ENCODE measurements around the gene CPZ. TPM values are rescaled to one million over a fixed set of nuclear protein-coding genes. Genes with fewer than 3 reads are reported as not detected.

The CPZ gene
- polyA plus RNA-seq, 3 donors = not detected

GRCh38 chr4:8597319-8597718, 4.8 kb downstream of the CPZ start:
- peaks cover 12 to 22% (median 22%) of the 10 kb centered on the region in 3 donors for H3K27me3 Mint-ChIP-seq (ENCODE audit: low read depth in 3 of 3)
- no peak for DNase-seq
- no peaks in the 10 kb centered on the region for H3K4me1 Mint-ChIP-seq
- no peak for TF ChIP-seq CTCF (IDR thresholded peaks at IDR 0.05)
- H3K27ac Mint-ChIP-seq = no peak overlapping the region
- H3K9ac ChIP-seq (ENCODE audit: insufficient read depth, low read length, poor library complexity, severe bottlenecking) = no peak overlapping the region
- no peaks in the 10 kb centered on the region for H3K36me3 Mint-ChIP-seq
- H3K27ac ChIP-seq (ENCODE audit: low read depth in 1 of 2, low read length in 2 of 2) = no peak overlapping the region
- WGBS (ENCODE audit: insufficient coverage) = 90% methylated on average over 13 of the region's 13 CpGs
- no peaks in the 10 kb centered on the region for H3K36me3 ChIP-seq (replicated peaks in 1 of 2; ENCODE audit: control insufficient read depth in 1 of 2, insufficient read depth in 2 of 2, low read length in 2 of 2)
- H3K4me3 ChIP-seq (replicated peaks in 1 of 3; ENCODE audit: low read depth in 2 of 3, low read length in 3 of 3) = no peak overlapping the region
- H3K4me1 ChIP-seq (ENCODE audit: control insufficient read depth in 1 of 2, insufficient read depth in 2 of 2, low read length in 2 of 2) = no peaks in the 10 kb centered on the region
- no peaks in the 10 kb centered on the region for H3K9me3 ChIP-seq (replicated peaks in 1 of 2; ENCODE audit: control insufficient read depth in 1 of 2, insufficient read depth in 1 of 2, low read length in 2 of 2)
- intact Hi-C loops (cut with micrococcal nuclease) = no loop called here
- no peak overlapping the region for H3K4me2 ChIP-seq (replicated peaks; ENCODE audit: extremely low read depth, low read length, poor library complexity, severe bottlenecking)
- peaks cover 0 to 5% (median 0%) of the 10 kb centered on the region in 7 donors for H3K9me3 Mint-ChIP-seq
- peaks cover 0 to 18% of the 10 kb centered on the region in 2 donors for H3K27me3 ChIP-seq (ENCODE audit: control insufficient read depth in 2 of 2, insufficient read depth in 2 of 2, low read length in 2 of 2)
- no peak overlapping the region for H2AFZ ChIP-seq (ENCODE audit: insufficient read depth, low read depth, low read length, poor library complexity, severe bottlenecking)
- no peak overlapping the region for H3K4me3 Mint-ChIP-seq
- no peaks in the 10 kb centered on the region for H3K79me2 ChIP-seq (ENCODE audit: insufficient read depth, low read length)
- no peaks in the 10 kb centered on the region for H4K20me1 ChIP-seq (ENCODE audit: insufficient read depth, low read length)

GRCh38 chr4:8597791-8598190, 5.2 kb downstream of the CPZ start:
- peaks cover 0 to 15% of the 10 kb centered on the region in 2 donors for H3K27me3 ChIP-seq (ENCODE audit: control insufficient read depth in 2 of 2, insufficient read depth in 2 of 2, low read length in 2 of 2)
- H3K9me3 ChIP-seq (replicated peaks in 1 of 2; ENCODE audit: control insufficient read depth in 1 of 2, insufficient read depth in 1 of 2, low read length in 2 of 2) = no peaks in the 10 kb centered on the region
- no peaks in the 10 kb centered on the region for H3K4me1 ChIP-seq (ENCODE audit: control insufficient read depth in 1 of 2, insufficient read depth in 2 of 2, low read length in 2 of 2)
- Mint-ChIP-seq H3K27ac (no peak overlapping the region), H3K9me3 (peaks cover 0 to 4% (median 0%) of the 10 kb centered on the region in 7 donors), H3K27me3 (ENCODE audit: low read depth in 3 of 3) (peaks cover 12 to 21% (median 18%) of the 10 kb centered on the region in 3 donors), H3K4me3 (no peak overlapping the region), H3K36me3 (no peaks in the 10 kb centered on the region), H3K4me1 (no peaks in the 10 kb centered on the region)
- H3K79me2 ChIP-seq (ENCODE audit: insufficient read depth, low read length) = no peaks in the 10 kb centered on the region
- intact Hi-C loops (cut with micrococcal nuclease) = no loop called here
- no peak overlapping the region for H3K27ac ChIP-seq (ENCODE audit: low read depth in 1 of 2, low read length in 2 of 2)
- H3K36me3 ChIP-seq (replicated peaks in 1 of 2; ENCODE audit: control insufficient read depth in 1 of 2, insufficient read depth in 2 of 2, low read length in 2 of 2) = no peaks in the 10 kb centered on the region
- no peak for TF ChIP-seq CTCF (IDR thresholded peaks at IDR 0.05)
- no peak overlapping the region for H2AFZ ChIP-seq (ENCODE audit: insufficient read depth, low read depth, low read length, poor library complexity, severe bottlenecking)
- no peak overlapping the region for H3K4me2 ChIP-seq (replicated peaks; ENCODE audit: extremely low read depth, low read length, poor library complexity, severe bottlenecking)
- H3K9ac ChIP-seq (ENCODE audit: insufficient read depth, low read length, poor library complexity, severe bottlenecking) = no peak overlapping the region
- H4K20me1 ChIP-seq (ENCODE audit: insufficient read depth, low read length) = no peaks in the 10 kb centered on the region
- no peak overlapping the region for H3K4me3 ChIP-seq (replicated peaks in 1 of 3; ENCODE audit: low read depth in 2 of 3, low read length in 3 of 3)
- DNase-seq = no peak
- 89% methylated on average over 6 of the region's 15 CpGs for WGBS (ENCODE audit: insufficient coverage)
